Astrocyte of the spinal cord (primary cell): ENCODE results near the gene SLC4A7.

Experiments used
- DNase-seq: peaks from one replicate; pipeline ENCODE4 v3.0.0; 2011; ENCODE audit warnings: low read depth, low spot score
- H3K4me3 ChIP-seq: 2 replicates; pipeline ENCODE4 v1.5.1; 2011; ENCODE audit warnings: low read depth, mild to moderate bottlenecking, low read length, moderate library complexity
- CTCF ChIP-seq: IDR thresholded peaks from 2 replicates; pipeline ENCODE4 v1.5.1; 2012; ENCODE audit warnings: low read depth, mild to moderate bottlenecking, low read length, inconsistent platforms
- in situ Hi-C: cut with HindIII; loops from 2 replicates; pipeline ENCODE4 v1.10.0; 2017; ENCODE audit warnings: low sequenced_read_pairs

The SLC4A7 gene

GRCh38 chr3:27488821-27489220 is 4.6 kb upstream of the SLC4A7 start:
- no peak for TF ChIP-seq CTCF
- no peak overlapping the region for H3K4me3 ChIP-seq
- no peak for DNase-seq
- in situ Hi-C loops, result no loop called here

GRCh38 chr3:27487383-27487782 is 3.2 kb upstream of the SLC4A7 start:
- TF ChIP-seq CTCF, result no peak
- no peak overlapping the region for H3K4me3 ChIP-seq
- in situ Hi-C loops, result no loop called here
- DNase-seq, result no peak

GRCh38 chr3:27486336-27486735 is 2.2 kb upstream of the SLC4A7 start:
- no peak for DNase-seq
- no peak for TF ChIP-seq CTCF

GRCh38 chr3:27485866-27486265 is 1.7 kb upstream of the SLC4A7 start:
- TF ChIP-seq CTCF, result no peak
- in situ Hi-C loops, result no loop called here
- no peak overlapping the region for H3K4me3 ChIP-seq
- no peak for DNase-seq

More at GRCh38 chr3:27486336-27486735, 2.2 kb upstream of the SLC4A7 start:
- in situ Hi-C loops, result no loop called here
- H3K4me3 ChIP-seq, result no peak overlapping the region

GRCh38 chr3:27483117-27484014 is 818 bp downstream of the SLC4A7 start:
- peak overlapping the region; percentile 92 for H3K4me3 ChIP-seq
- in situ Hi-C loops, result no loop called here
- DNase-seq, result peak; percentile 81
- TF ChIP-seq CTCF, result no peak

GRCh38 chr3:27479806-27480543 is 4.2 kb downstream of the SLC4A7 start:
- in situ Hi-C loops, result no loop called here
- no peak overlapping the region for H3K4me3 ChIP-seq
- no peak for TF ChIP-seq CTCF
- DNase-seq, result no peak
